ENCODE data around the gene TMUB2. TPM values are rescaled to one million over a fixed set of nuclear protein-coding genes. Genes with fewer than 3 reads are reported as not detected.

The TMUB2 gene
- total and polyA plus RNA-seq, 2 of the 13 experiments (the other 11 are each of a cell fraction or from before 2014, with no cell fraction given) = 26.9 to 50.8 TPM

DNA sequence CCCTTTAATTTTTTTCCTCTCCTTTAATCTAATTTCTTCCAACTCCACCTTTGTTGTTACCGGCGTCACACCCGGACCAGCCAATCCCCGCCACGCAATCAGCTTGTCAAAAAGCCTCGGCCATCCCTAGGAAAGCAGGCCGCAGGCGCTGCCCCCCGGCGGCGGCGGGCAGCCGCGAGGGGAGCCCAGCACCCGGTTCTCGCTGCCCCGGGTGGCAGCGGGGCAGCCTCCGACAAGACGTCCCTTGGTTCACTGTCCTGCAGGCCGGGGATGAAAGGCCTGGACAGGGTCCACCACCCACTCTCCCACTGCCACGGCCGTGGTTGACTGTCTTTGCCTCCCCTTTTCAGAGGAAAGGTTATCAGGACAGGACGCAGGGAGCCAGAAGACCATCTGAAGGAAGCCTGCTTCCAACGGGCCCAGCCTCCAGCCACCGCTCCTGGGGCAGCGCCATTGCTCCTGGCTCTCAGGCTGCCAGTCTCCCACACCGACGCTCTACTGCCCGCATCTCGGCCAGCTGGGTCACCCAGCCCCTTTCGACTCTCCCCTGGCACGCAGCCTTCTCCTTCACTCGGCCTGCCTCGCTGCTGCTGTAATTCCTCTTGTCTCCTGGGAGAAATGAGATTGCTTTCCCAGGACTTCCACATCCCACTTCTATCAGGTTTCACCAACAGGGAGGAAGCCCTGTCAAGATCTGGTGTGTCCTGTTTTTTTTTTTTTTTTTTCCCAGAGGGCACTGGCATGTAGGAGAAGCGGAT, 35.5 kb downstream of the TMUB2 start (continued):
- no peak for TF ChIP-seq ZNF547 (CRISPR knock-in tag; IDR thresholded peaks at IDR 0.05)
- no peak for TF ChIP-seq CENPT (CRISPR knock-in tag; IDR thresholded peaks at IDR 0.05; ENCODE audit: low read depth)
- no peak for TF ChIP-seq SRSF9 (IDR thresholded peaks at IDR 0.05; ENCODE audit: borderline replicate concordance, insufficient read depth, low read depth, low read length, poor library complexity, severe bottlenecking)
- no peak for TF ChIP-seq DNMT3B (CRISPR knock-in tag; conservative IDR thresholded peaks at IDR 0.05)
- TF ChIP-seq RCOR2 (CRISPR knock-in tag; IDR thresholded peaks at IDR 0.05) = no peak
- TF ChIP-seq ZNF225 (CRISPR knock-in tag; IDR thresholded peaks at IDR 0.05) = no peak
- TF ChIP-seq, protein P1, sequence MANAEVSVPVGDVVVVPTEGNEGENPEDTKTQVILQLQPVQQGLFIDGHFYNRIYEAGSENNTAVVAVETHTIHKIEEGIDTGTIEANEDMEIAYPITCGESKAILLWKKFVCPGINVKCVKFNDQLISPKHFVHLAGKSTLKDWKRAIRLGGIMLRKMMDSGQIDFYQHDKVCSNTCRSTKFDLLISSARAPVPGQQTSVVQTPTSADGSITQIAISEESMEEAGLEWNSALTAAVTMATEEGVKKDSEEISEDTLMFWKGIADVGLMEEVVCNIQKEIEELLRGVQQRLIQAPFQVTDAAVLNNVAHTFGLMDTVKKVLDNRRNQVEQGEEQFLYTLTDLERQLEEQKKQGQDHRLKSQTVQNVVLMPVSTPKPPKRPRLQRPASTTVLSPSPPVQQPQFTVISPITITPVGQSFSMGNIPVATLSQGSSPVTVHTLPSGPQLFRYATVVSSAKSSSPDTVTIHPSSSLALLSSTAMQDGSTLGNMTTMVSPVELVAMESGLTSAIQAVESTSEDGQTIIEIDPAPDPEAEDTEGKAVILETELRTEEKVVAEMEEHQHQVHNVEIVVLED (CRISPR knock-in tag; IDR thresholded peaks at IDR 0.05; ENCODE audit: borderline replicate concordance) = no peak
- TF ChIP-seq, protein P2, sequence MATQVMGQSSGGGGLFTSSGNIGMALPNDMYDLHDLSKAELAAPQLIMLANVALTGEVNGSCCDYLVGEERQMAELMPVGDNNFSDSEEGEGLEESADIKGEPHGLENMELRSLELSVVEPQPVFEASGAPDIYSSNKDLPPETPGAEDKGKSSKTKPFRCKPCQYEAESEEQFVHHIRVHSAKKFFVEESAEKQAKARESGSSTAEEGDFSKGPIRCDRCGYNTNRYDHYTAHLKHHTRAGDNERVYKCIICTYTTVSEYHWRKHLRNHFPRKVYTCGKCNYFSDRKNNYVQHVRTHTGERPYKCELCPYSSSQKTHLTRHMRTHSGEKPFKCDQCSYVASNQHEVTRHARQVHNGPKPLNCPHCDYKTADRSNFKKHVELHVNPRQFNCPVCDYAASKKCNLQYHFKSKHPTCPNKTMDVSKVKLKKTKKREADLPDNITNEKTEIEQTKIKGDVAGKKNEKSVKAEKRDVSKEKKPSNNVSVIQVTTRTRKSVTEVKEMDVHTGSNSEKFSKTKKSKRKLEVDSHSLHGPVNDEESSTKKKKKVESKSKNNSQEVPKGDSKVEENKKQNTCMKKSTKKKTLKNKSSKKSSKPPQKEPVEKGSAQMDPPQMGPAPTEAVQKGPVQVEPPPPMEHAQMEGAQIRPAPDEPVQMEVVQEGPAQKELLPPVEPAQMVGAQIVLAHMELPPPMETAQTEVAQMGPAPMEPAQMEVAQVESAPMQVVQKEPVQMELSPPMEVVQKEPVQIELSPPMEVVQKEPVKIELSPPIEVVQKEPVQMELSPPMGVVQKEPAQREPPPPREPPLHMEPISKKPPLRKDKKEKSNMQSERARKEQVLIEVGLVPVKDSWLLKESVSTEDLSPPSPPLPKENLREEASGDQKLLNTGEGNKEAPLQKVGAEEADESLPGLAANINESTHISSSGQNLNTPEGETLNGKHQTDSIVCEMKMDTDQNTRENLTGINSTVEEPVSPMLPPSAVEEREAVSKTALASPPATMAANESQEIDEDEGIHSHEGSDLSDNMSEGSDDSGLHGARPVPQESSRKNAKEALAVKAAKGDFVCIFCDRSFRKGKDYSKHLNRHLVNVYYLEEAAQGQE (IDR thresholded peaks at IDR 0.05; ENCODE audit: borderline replicate concordance in 1 of 2, low read depth in 1 of 2, low read length in 2 of 2) = no peak
- TF ChIP-seq STAT5B (CRISPR knock-in tag; IDR thresholded peaks at IDR 0.05) = no peak
- TF ChIP-seq, protein P3, sequence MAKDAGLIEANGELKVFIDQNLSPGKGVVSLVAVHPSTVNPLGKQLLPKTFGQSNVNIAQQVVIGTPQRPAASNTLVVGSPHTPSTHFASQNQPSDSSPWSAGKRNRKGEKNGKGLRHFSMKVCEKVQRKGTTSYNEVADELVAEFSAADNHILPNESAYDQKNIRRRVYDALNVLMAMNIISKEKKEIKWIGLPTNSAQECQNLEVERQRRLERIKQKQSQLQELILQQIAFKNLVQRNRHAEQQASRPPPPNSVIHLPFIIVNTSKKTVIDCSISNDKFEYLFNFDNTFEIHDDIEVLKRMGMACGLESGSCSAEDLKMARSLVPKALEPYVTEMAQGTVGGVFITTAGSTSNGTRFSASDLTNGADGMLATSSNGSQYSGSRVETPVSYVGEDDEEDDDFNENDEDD (CRISPR knock-in tag; IDR thresholded peaks at IDR 0.05; ENCODE audit: borderline replicate concordance) = no peak
- TF ChIP-seq ZNF713 (CRISPR knock-in tag; IDR thresholded peaks at IDR 0.05) = no peak
- TF ChIP-seq MAFK (conservative IDR thresholded peaks at IDR 0.05 in 1 of 2, IDR thresholded peaks at IDR 0.05 in 1 of 2; ENCODE audit: low read length in 2 of 2) = no peak
- no peak for TF ChIP-seq RAD51 (IDR thresholded peaks at IDR 0.05; ENCODE audit: borderline replicate concordance)
- TF ChIP-seq, protein P4, sequence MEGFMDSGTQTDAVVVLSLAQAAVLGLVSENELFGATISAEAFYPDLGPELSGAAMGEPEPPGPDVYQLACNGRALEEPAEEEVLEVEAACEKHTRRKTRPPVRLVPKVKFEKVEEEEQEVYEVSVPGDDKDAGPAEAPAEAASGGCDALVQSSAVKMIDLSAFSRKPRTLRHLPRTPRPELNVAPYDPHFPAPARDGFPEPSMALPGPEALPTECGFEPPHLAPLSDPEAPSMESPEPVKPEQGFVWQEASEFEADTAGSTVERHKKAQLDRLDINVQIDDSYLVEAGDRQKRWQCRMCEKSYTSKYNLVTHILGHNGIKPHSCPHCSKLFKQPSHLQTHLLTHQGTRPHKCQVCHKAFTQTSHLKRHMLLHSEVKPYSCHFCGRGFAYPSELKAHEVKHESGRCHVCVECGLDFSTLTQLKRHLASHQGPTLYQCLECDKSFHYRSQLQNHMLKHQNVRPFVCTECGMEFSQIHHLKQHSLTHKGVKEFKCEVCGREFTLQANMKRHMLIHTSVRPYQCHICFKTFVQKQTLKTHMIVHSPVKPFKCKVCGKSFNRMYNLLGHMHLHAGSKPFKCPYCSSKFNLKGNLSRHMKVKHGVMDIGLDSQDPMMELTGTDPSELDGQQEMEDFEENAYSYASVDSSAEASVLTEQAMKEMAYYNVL (CRISPR knock-in tag; IDR thresholded peaks at IDR 0.05; ENCODE audit: borderline replicate concordance) = 0 out of 2 replicates have a peak, but pooled peaks have one; percentile 14
- TF ChIP-seq AGO1 (IDR thresholded peaks at IDR 0.05; ENCODE audit: low read depth, low read length, poor library complexity, severe bottlenecking) = peak; percentile 88
- TF ChIP-seq IRX3 (CRISPR knock-in tag; IDR thresholded peaks at IDR 0.05; ENCODE audit: borderline replicate concordance, low read depth) = no peak
- no peak for TF ChIP-seq ZEB1 (IDR thresholded peaks at IDR 0.05; ENCODE audit: insufficient replicate concordance, low read depth)
- no peak for TF ChIP-seq ZNF205 (CRISPR knock-in tag; IDR thresholded peaks at IDR 0.05)
- 0 out of 2 replicates have a peak, but pooled peaks have one; percentile 18 for TF ChIP-seq RFX5 (IDR thresholded peaks at IDR 0.05; ENCODE audit: low read depth, low read length)
- TF ChIP-seq HNRNPUL1 (IDR thresholded peaks at IDR 0.05; ENCODE audit: low read depth, low read length) = no peak
- no peak for TF ChIP-seq ATAD3A (CRISPR knock-in tag; IDR thresholded peaks at IDR 0.05)

All from HepG2 (cell line).